IPS-NIHi7 (cell line): ENCODE measurements around the gene GAPVD1.
"Not testable (repeated sequence)": the region's sequence is repeated elsewhere in the genome, so short reads cannot be mapped to it uniquely, and the experiment has no call there.

Source experiments
- DNase-seq: peaks from one replicate; pipeline ENCODE4 v3.0.0; 2012; ENCODE audit warnings: mixed read lengths; ENCODE audit errors: extremely low spot score

Gene GAPVD1

DNA sequence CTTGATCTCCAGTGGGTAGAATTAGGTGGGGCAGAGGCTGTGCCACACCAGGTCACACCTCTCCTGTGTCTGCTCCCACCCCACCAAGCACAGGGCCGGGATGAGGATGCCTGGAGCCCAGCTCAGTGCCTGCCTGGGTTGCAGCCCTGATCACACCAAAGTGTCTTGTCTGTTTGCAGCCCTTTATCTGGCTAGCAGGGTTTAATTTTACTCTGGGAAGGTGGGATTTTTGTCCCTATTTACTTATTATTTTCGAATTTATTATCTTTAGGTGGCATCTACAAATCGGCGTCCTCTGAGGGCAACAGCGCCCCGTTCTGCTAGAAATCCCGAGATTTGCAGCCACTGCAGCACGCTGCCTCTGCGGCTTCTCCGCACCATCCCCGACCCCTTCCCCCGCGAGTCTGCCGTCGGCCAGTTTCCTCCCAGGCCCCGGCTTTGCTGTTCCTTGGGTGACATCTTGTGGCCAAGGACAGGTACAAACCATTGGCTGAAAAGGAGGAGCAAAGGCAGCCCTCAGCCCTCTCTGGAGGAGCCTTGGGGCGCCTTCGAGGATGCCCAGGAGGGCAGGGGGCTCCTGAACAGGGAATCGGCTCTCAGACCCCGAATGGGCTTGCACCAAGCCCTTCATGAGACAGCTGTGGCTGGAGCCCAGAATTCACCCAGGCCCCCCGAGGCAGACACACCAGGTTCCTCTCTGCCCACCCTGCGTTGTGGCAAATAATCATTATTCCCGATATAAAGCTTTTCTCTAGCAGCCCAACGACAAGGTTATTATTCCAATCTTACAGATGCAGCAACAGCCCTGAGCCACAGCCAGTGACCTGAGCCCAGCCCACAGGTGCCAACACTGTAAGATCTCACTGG, 113.0 kb downstream of the GAPVD1 start:
- peak; percentile 93 for DNase-seq

DNA sequence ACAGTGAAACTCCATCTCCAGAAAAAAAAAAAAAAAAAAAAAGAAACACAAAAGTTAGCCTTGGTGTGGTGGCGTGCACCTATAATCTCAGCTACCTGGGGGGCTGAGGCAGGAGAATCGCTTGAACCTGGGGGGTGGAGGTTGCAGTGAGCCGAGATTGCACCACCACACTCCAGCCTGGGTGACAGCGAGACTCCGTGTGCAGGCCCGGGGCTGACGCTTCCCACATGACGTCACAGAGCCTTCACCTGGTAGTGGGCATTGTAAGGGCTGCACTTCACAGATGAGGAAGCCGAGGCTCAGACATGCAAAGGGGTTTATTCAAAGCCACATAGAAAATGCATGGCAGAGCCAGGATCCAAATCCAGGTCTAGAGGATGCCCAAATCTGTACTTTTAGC, 114.2 kb downstream of the GAPVD1 start:
- no peak for DNase-seq

DNA sequence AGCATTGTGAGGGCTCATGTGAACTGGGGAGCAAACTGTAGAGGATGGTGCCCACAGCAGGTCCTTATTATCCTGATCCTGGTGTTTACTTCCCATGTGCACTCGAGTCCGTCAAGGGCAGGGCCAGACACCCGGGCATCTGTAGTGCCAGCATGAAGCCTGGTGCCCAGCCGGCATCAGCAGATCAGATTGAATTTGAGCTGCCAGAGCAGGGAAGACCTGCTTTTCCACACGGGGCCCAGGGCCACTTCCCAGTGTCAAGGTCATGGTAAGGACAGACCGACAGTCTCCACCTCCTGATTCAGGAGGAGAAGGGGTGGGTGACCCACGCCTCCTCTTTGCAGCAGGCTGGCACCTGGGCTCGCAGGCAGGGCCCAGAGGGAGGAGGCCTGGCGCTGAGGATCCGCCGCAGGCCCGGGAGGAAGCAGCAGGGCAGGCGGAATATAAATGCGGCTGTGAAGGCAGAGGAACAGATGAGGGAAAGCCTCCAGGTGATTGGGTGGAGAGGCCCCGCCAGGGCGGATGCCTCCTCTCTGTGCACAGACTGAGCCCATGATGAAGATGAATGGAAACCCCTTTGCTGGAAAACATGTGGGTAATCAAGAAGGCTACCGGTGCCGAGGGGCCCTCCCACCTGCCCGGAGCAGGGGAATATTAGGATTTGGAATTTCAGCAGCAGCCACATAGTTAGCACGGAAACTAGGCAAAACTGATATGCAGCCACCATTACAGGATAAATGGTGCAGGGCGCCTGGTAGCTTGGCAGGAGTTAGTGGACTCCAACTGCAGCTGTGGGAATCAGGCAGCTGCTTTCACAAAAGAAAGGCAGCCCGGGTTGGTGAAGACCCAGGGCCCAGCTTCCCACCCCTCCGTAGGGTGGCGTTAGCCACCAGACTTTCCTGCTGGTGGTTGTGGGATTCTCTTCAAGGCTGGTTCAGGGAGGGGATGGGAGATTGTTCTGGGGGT, 114.9 kb downstream of the GAPVD1 start:
- DNase-seq, result no peak

DNA sequence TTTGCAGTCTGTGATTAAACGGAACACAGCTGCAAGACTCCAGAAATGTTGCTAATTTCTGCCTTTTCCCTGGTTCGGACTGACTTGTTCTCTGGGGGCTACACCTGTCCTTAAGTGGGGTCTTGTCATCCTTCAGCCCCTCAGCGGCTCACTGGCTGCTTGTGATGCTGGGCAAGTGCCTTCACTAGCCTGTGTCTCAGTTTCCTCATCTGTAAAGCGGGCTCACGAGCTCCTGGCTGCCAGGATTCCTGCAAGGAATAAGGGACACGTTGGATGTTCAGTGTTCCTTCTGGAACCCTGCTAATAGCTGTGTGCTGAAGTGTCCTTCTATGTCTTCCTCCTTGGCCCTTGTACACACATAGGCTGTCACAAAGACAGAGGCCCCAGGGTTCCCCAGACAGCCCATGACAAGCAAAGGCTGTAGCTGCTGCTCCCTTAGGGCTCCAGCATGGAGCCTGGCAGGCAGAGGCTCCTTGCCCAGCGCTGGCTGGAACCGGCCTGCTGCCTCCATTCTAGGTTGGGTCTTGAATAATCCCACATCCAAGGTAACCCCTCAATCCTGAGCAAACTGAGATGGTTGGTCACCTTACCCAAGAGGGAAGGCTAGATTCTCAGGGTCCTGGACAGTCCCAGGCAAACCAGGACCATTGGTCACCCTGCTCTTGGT, 116.1 kb downstream of the GAPVD1 start:
- DNase-seq, result no peak

DNA sequence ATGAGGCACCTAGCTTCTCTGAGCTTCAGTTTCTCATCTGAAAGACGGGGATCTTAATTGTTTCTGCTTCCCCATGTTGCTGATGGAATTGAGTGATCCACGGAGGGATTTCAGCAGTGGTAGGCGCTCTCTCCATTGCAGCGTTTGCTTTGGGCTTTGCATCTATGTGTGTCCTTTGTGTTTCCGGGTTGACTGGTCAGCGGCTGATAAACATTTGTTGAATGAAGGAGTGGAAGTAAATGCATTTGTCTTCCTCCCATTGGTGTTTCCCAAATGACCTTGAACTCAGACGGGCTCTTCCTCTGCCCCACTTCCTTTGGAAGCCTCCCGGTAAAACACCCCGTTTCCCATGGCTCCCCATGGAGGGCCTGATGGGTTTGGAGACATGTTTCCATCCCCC, 117.2 kb downstream of the GAPVD1 start:
- DNase-seq, result no peak

DNA sequence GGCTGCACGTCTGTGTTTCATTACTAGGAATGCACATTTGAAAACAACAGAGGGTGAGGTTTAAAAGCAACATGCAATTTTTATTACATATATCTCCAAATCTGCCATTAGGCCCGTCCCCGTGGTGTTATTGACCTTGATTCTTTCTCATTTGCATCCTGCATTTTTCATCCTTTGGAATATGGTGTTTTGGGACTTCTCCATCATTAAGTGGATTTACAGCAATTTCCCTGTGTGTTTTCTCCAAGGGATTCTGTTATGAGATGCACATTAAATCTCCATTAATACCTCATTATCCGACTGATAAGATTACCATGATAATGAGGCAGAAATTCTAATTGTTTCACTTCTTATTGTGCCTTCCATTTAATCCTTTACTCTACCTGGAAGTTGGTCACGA, 117.6 kb downstream of the GAPVD1 start:
- DNase-seq, result no peak

DNA sequence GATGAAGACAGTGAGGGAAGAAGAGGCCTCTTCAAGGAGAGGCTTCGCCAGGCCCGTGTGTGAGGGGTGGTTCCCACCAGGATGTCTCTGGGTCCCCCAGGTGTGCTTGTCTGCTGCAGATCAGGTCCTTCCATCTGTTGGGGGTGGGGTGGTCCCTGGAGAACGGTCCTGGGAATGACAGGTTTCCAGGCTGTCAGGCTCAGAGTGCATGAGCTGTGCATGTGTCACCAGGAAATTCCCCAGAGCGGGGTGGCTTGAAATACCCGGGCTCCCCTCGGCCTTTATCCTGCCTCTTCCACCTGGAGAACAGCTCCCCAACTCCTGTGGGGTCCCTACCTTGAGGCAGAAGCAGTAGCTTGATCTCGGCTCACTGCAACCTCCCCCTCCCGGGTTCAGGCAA, 118.8 kb downstream of the GAPVD1 start:
- DNase-seq, result no peak

DNA sequence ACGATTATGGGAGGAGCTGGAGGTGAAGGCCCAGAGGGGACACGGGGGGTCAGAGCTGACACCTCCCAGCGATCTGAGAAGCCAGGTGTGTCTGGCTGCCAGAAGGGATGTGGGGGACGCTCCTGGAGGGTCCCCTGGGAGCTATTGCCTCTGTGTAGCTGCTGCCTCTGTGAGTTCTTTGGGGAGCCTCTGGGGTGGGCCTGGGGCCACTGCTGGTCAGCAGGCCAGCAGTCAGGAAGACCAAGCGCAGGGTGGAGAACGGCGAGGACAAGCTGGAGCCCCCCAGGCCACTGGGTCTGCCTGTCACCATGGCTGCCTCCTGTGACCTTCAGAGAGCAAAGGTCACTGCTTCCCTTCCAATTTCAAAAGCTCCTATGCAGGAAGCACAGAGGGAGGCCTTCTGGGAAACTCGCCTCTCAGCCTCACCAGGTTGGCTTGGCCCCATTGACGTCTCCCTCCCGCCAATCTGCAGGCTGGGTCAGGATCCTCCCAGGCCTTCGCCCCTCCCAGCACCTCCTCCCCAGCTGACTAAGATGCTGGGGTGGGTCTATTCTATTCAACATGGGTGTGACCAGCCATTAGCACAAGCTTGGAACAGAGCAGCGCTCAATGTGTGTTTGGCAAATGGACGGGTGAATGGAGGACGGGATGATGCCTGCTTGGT, 126.4 kb downstream of the GAPVD1 start:
- no peak for DNase-seq

DNA sequence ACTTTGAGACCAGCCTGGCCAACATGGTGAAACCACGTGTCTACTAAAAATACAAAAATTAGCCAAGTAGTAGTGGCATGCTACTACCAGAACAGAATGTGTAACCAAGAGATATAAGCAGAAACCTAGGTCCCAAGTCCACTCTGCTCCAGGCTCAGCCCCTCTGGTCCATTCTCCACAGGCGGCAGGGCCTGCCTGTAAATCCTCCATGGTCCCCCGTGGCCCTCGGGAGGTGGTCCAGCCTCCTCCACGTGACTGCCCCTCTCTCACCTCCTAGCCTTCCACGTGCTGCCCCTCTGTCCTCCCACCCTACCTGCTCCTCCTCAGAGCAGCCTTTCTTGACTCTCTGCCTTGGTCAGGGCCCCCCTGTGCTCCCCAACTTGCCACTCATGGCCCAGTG, 127.4 kb downstream of the GAPVD1 start:
- DNase-seq, result no peak

DNA sequence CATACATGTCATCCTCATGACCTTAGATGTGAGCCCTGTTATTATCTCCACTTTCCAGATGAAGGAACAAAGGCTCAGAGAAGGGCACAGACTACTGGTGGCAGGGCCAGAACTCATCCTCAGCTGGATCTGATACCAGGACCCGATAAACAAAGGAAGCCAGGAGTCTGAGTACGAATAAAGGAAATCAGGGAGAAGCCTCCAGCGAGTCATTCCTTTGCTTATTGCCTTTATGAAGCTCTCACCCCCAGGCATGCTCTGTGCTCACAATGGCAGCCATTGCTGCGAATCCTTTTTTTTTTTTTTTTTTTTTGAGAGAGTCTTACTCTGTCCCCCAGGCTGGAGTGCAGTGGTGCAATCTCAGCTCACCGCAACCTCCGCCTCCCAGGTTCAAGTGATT, 130.1 kb downstream of the GAPVD1 start:
- DNase-seq, result no peak

DNA sequence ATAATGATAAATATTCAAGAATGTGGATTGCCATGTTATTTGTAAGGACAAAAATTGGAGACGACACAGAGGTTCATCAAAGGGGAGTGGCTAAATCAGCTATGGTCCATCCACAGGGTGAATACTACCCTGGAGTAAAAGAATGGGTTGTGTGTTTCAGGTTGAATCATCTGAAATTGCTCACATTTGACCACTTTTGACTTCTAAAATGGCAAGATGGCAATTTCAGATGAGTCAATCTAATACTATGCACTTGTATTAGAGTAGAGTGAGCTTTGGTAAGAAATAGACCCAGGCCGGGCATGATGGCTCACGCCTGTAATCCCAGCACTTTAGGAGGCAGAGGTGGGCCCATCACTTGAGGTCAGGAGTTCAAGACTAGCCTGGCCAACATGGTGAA, 131.8 kb downstream of the GAPVD1 start:
- DNase-seq, result no peak

DNA sequence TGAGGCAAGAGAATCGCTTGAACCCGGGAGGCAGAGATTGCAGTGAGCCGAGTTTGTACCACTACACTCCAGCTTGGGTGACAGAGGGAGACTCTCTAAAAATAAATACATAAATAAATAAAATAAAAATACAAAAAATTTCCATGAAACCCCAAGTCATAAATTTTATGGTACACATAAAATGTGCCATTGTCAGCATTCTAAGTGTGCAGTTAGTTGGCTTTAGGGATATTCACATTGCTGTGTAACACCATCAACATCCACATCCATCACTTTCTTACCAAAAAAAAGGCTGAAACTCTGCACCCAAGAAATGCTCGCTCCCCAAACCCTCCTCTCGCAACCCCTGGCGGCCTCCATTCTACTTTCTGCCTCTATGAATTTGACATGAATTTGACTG, 135.2 kb downstream of the GAPVD1 start:
- DNase-seq, result no peak

DNA sequence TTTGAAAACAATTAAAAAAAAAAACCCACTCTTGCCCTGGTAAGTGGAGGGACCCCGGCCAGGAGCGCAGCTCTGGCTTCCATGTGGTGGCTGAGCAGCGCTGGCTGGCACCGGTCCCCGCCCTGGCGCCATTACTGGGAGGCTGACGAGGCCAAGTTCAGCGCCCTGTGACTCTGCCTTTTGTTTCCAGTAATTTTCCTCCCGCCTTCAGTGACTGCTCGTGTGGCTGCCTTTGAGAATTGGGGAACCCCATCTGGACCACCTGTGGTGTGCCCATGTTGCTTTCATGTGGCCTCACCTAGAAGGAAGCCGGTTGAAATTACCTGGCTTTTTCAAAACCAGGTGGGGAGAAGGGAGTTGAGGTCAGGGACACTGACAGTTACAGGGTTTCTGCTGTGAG, 136.1 kb downstream of the GAPVD1 start:
- DNase-seq, result no peak

DNA sequence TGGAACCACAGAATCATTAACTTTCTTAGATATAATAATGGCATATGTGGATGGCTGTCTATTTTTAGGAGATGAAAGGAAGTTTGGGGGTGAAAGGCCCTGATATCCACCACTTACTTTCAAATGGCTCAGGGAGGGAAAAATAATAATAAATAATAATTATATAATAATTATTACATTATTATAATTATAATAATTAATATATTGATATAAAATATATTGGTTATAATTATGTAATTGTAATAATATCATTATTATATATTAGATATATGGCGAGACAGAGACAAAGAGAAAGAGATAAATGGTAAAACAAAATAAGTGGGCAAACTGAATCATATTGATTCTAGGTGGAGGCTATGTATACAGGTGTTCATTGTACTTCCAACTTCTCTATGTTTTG, 136.6 kb downstream of the GAPVD1 start:
- no peak for DNase-seq

DNA sequence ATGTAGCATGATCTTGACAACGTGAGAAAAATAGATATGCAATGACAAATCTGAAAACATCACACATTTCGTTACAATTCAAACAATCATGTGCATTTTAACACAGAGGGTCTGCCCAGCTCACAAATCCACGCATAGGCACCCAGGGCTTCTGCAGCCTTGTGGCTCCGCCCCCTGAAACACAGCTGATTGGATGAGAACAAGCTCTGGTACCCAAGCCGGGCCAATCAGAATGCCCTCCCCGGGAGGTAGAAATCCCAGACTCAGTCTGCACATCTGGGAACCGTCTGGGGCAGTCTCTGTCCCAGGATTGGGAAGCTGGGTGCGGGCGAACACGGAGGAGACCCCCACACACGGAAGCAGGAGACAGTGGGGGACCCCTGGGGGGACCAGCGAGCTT, 137.5 kb downstream of the GAPVD1 start:
- DNase-seq, result no peak

DNA sequence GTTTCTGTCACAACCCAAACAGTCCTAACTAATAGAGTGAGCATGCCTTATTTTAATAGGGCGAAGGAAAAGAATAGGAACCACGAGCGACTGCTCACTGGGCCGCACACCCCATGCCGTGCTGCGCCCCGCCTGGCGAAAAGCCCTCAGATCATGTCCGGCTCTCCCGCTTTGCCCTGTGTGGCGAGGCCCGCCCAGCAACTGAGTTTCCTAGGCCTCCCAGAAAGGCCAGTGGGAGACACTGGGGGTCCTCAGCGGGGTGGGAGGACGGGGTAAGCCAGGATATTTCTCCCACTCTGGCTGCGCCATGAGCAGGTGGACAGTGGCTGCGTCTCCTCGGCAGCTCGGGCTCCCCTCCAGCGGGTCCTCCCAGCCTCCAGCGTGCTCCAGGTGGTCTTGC, 138.0 kb downstream of the GAPVD1 start:
- DNase-seq, result no peak

DNA sequence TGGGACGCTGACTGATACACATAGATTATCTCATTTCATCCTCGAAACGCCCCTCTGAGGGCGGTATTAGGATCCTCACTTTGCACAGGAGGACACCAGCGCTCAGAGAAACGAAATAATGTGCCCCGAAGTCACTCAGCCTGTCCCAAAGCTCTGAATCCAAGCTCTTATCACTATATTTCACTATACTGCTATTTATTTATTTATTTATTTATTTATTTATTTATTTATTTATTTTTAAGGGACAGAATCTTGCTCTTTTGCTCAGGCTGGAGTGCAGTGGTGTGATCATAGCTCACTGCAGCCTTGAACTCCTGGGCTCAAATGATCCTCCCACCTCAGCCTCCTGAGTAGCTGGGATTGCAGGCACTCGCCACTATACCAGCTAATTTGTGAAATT, 138.6 kb downstream of the GAPVD1 start:
- DNase-seq, result not testable (repeated sequence)

DNA sequence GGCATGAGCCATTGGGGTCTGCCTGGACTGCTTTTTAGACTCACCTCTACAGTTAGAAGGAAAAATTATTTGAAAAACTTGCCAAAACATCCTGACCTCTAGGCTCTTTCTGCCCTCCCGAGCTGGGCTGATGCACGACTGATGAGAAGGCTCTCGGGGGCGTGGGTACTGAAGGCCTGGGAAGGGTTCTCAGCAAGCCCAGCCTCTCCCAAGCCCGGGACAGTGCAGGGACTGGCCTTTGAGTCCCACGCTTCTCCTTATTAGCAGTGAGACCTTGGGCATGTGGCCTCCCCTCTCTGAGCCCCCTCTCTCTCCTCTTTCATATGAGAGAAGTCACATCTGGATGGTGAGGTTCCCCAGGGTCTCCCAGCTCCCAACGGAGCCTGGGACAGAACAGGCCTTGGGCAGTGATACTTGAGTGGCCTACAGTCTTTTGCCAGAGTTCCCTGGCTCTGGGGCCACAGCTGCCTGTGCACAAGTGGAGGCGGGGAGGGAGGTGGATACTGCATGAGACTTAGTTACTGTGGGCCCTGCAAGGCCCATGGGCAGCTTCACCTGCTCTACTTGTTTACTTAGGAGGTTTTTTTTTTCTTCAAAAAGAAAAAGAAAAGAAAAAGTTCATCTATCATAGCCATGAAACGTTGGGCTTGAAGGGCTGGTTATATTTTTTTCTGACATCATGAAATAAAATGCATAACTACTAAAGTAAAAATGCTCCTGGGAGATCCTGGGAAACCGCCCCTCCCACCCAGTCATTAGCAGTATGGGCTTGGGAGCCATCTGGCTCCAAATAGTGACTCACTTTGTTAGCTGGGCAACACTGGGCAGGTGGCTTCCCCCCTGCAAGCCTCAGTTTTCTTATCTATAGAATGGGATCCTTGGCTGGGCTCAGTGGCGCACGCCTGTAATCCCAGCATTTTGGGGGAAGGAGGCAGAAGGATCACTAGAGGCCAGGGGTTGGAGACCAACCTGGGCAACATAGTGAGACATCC, 139.4 kb downstream of the GAPVD1 start:
- DNase-seq, result no peak

DNA sequence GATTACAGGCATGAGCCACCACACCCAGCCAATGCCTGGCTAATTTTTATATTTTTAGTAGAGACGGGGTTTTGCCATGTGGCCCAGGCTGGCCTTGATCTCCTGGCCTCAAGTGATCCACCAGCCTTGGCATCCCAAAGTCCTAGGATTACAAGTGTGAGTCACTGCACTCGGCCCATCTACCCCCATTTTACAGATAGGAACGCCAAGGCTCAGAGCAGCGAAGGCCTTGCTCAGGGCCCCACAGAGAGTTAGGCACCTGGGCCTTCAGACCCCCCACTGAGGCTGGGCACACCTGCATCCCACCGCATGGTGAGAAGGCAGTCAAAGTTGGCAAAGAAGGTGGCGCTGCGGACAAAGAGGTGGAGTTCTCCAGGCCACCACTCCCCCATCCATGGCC, 143.1 kb downstream of the GAPVD1 start:
- DNase-seq, result no peak
